GM21447 (cell line): Measurements from ENCODE around the gene ACYP2.
"Not testable (repeated sequence)": the region's sequence is repeated elsewhere in the genome, so short reads cannot be mapped to it uniquely, and the experiment has no call there.

Experiments
- ATAC-seq: cut with Tn5 transposase; IDR thresholded peaks from one replicate; pipeline ENCODE4 v1.9.1; 2021; ENCODE audit not compliant: unreplicated experiment

The ACYP2 gene

GRCh38 chr2:54097124-54097523 lies 18.3 kb upstream of the ACYP2 start:
- no peak for ATAC-seq

GRCh38 chr2:54099370-54099769 lies 16.0 kb upstream of the ACYP2 start:
- no peak for ATAC-seq

DNA sequence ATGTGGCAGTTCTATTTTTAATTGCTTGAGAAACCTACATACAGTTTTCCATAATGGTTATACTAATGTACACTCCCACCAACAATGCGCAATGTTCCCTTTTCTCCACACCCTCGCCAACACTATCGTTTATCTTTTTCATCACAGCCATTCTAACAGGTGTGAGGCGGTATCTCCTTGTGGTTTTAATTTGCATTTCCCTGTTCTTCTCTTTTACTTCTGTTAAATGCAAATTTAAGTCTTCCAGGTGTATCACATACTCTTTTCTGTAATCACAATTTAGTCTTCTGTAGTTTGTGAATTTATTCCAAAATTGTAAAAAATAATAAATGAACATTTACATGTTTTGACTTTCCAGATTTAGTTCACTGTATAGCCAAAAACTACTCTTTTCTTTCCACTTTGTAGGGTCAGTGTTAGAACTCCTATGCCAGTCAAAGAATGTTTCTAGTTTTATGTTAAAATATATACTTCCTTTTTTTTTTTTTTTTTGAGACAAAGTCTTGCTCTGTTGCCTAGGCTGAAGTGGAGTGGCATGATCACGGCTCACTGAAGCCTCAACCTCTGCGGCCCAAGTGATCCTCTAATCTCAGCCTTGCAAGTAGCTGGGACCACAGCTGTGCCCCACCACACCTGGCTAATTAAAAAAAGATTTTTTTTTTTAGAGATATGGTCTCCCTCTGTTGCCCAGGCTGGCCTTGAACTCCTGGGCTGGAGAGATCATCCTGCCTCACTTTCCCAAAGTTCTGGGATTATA lies 15.4 kb upstream of the ACYP2 start:
- peak; percentile 83 for ATAC-seq

DNA sequence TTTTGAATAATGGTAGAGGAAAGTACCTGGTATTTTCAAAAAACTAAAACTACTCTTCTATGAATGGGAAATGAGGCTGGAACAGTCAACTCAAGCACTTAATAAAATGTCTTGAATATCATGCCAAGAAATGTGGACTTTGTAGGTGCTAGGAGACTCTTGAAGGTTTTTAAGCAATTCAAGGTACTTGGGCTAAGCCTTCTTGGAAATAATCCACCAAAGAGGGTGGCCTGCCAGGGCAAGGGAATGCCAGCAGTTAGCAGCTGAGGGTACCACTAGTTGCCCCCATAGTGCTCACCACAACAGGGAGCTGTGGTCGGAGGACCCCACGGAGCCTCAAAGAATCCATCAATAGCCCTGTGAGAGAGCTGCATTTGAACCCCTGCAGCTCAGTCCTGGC lies 14.6 kb upstream of the ACYP2 start:
- ATAC-seq, result no peak

GRCh38 chr2:54103454-54104314 lies 11.7 kb upstream of the ACYP2 start:
- peak; percentile 44 for ATAC-seq

DNA sequence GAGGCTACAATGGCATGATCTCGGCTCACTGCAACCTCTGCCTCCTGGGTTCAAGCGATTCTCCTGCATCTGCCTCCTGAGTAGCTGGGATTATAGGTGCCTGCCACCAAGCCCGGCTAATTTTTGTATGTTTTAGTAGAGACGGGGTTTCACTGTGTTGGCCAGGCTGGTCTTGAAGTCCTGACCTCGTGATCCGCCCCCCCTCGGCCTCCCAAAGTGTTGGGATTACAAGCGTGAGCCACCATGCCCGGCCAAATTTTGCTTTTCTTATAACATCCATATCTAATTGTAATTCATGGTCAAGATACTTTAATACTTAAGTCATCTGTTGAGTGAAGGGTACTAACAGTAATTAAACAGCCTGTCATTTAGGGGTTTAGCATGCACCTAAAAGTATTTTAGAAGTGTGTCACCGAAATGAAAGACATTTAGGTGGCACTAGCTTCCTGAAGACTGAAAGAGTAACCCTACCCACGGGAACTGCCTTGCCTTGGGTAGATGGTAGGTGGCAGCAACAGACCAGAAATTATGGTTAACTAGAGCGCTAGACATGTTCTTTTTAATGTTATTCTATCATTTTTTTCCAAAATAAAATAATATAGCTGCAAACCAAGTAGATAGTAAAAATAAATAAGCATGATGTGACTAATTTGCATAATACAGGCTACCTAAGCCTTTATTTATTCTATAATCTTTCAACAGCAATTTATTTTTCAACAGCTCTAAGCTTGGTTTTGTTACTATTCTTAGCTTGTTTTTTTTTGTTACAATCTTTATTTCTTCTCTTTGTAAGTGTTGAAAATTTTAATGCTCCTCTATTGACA lies 8.6 kb upstream of the ACYP2 start:
- peak; percentile 73 for ATAC-seq

- ATAC-seq, result no peak
Observed at GRCh38 chr2:54107455-54107764, 8.0 kb upstream of the ACYP2 start.

DNA sequence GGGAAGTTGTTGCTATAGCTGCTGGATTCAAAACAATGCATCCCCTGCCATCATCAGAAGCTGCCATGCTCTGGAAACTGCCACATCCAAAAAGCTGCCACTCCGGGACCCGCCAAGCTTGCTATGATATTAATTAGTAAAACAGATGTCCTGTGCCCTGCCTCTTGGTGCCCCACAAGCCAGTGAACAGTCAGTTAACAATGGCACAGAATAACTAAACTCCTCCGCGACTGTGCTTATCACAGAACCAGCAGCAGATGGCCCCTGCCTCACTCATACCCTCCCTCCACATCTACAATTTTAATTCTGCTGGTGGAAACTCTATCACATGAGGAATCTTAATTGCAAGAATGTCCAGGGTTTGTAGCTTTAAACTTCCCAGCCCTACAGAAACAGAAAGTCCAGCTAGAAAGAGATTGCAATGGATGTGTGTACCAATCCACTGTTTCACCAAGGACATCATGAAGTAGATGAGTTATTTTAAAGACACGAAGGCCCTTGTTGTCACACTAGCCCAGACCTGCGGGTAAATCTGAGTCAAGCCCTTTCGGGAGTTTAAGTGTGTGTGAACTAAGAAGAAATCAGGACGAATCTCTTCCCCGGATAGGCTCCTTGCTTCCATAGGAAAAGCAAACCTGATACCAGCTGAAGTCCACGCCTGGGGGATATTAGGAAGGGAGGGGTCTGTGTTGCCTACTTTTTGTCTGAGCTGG lies 7.4 kb upstream of the ACYP2 start:
- no peak for ATAC-seq

DNA sequence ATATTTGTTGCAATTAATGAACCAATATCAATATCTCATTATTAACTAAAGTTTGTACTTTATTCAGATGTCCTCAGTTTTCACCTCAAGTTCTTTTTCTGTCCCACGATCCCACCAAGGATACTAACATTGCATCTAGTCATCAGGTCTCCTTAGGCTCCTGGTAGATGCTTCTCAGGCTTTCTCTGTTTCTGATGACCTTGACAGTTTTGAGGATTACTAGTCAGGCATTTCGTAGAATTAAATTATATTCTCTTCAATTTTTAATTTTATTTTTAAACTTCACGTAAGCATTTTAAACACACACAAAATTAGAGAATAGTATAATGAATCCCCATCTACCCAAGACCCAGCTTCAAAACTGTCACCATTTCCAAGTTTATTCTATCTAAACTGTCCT lies 5.6 kb upstream of the ACYP2 start:
- no peak for ATAC-seq

DNA sequence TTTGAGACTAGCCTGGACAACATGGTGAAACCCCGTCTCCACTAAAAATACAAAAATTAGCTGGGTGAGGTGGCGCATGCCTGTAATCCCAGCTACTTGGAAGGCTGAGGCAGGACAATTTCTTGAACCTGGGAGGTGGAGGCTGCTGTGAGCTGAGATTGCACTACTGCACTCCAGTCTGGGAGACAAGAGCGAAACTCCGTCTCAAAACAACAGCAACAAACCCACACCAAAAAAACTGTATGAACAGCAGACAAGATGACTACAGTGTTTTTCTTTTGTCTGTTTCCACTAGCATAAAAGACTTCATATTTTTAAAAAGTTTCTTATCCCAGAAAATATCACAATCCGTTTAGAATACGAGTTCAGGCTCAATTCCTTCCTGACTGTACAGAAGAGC lies 936 bp upstream of the ACYP2 start:
- not testable (repeated sequence) for ATAC-seq

- no peak for ATAC-seq
Observed at GRCh38 chr2:54114936-54115283, 505 bp upstream of the ACYP2 start.

- ATAC-seq, result not testable (repeated sequence)
Observed at GRCh38 chr2:54116598-54116997, 1.2 kb downstream of the ACYP2 start.

DNA sequence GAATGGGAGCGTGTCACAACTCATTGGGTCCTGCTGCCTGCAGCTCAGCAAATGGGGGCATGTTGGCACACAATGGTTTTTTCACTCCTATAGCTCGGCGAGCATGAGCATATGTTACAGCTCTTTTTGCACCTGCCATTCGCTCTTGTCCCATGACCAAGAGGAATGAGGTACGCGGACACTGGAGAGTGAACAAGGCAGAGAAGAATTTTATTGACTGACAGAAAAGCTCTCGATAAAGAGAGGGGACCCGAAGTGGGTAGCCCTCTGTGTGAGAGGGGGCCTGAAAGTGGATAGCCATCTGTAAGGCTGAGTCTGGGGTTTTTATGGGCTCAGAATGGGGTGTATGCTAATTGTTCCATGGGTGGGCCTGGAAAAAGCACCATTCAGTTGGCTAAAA lies 5.5 kb downstream of the ACYP2 start:
- no peak for ATAC-seq

DNA sequence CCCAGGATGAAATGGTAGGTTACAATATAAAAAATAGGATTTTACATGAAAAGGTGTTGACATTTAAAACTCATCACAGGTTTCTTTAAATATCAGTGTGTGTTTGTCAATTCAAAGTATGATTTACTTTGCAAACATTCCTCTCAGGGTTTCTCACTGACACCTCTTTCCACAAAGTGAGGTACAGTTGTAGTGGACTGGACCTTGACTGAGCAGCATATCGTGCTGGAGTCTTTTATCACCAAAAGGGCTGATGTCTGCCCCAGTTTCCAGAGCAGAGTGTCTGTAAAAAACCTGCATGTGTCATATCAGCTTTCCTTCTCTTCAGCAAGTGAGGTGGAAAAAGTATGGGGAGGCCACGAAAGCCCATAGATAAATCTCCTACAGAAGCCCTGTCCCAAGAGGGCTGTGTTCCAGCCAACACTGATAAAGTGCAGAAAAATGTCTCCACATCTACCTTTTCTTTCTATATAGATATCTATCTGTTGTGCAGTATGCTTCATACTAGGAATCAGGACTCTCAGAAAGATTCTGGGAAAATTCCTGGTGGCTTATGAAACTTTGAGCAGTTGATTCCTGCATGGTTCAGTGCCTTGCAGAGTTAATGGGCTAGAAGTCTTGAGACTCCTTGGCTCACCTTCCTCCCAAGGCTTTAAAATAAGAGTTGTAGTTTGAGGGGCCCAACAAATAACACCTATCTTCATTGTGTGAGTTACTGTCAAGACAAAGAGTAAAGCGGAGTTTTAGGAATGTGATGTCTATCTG lies 6.9 kb downstream of the ACYP2 start:
- no peak for ATAC-seq

GRCh38 chr2:54122939-54123338 lies 7.5 kb downstream of the ACYP2 start:
- no peak for ATAC-seq

DNA sequence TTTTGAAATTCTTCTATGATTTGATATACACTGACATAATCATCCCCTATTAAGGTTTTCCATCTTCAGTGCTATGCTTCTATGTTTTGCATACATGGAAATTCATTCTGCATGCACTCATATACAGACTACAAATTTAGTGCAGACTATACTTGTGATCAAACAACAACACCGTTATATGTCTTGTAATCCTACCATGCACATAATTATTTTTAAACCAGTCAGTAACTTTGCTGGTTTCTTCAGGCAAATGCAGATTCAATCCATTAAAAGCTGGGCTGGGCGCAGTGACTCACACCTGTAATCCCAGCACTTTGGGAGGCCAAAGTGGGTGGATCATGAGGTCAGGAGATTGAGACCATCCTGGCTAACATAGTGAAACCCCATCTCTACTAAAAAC lies 11.8 kb downstream of the ACYP2 start:
- not testable (repeated sequence) for ATAC-seq

GRCh38 chr2:54133056-54133455 lies 17.6 kb downstream of the ACYP2 start:
- no peak for ATAC-seq

- no peak for ATAC-seq
Observed at GRCh38 chr2:54139210-54139609, 23.8 kb downstream of the ACYP2 start.

DNA sequence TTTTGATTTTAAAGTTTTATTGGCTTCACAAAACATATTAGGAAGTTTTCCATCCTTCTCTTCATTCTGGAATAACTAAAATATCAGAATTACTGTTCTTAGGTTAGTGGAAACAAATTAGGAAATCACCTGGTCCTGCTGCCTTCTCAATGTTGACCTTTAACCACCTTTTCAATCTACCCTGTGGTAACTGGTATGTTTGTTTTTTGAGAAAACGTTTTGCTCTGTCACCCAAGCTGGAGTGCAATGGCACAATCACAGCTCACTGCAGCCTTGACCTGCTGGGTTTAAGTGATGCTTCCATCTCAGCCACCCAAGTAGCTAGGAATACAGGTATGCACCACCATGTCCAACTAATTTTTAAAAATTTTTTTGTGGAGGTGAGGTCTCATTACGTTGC lies 28.4 kb downstream of the ACYP2 start:
- no peak for ATAC-seq

GRCh38 chr2:54148391-54148790 lies 33.0 kb downstream of the ACYP2 start:
- no peak for ATAC-seq
